Measurements from ENCODE around the gene SLC9A5.

Gene SLC9A5

GRCh38 chr16:67283039-67283825 is 34.5 kb downstream of the SLC9A5 start:
- DNase-seq (ENCODE audit: low read depth), result no peak

GRCh38 chr16:67283826-67284555 is 35.2 kb downstream of the SLC9A5 start:
- DNase-seq (ENCODE audit: low read depth), result no peak

- DNase-seq (ENCODE audit: low read depth), result no peak
Measured at GRCh38 chr16:67284699-67285646, 36.2 kb downstream of the SLC9A5 start.

- no peak for DNase-seq (ENCODE audit: low read depth)
Measured at GRCh38 chr16:67286441-67287235, 37.9 kb downstream of the SLC9A5 start.

GRCh38 chr16:67287960-67288359 is 39.2 kb downstream of the SLC9A5 start:
- no peak for DNase-seq (ENCODE audit: low read depth)

- no peak for DNase-seq (ENCODE audit: low read depth)
Measured at GRCh38 chr16:67291461-67291860, 42.7 kb downstream of the SLC9A5 start.

- DNase-seq (ENCODE audit: low read depth), result no peak
Measured at GRCh38 chr16:67294171-67294757, 45.5 kb downstream of the SLC9A5 start.

- no peak for DNase-seq (ENCODE audit: low read depth)
Measured at GRCh38 chr16:67294938-67295361, 46.2 kb downstream of the SLC9A5 start.

GRCh38 chr16:67296420-67296819 is 47.6 kb downstream of the SLC9A5 start:
- DNase-seq (ENCODE audit: low read depth), result no peak

- no peak for DNase-seq (ENCODE audit: low read depth)
Measured at GRCh38 chr16:67298277-67298676, 49.5 kb downstream of the SLC9A5 start.

- DNase-seq (ENCODE audit: low read depth), result no peak
Measured at GRCh38 chr16:67299269-67299668, 50.5 kb downstream of the SLC9A5 start.

GRCh38 chr16:67301080-67301782 is 52.5 kb downstream of the SLC9A5 start:
- DNase-seq (ENCODE audit: low read depth), result no peak

GRCh38 chr16:67302076-67302475 is 53.3 kb downstream of the SLC9A5 start:
- no peak for DNase-seq (ENCODE audit: low read depth)

- DNase-seq (ENCODE audit: low read depth), result no peak
Measured at GRCh38 chr16:67302970-67303369, 54.2 kb downstream of the SLC9A5 start.

GRCh38 chr16:67304020-67304419 is 55.2 kb downstream of the SLC9A5 start:
- no peak for DNase-seq (ENCODE audit: low read depth)

- no peak for DNase-seq (ENCODE audit: low read depth)
Measured at GRCh38 chr16:67305216-67306071, 56.7 kb downstream of the SLC9A5 start.

- DNase-seq (ENCODE audit: low read depth), result no peak
Measured at GRCh38 chr16:67310561-67310960, 61.8 kb downstream of the SLC9A5 start.

GRCh38 chr16:67311607-67312488 is 63.1 kb downstream of the SLC9A5 start:
- DNase-seq (ENCODE audit: low read depth), result no peak

Data from T-helper 22 cell (primary cell).